Measurements from ENCODE around the gene CTDP1.

Gene CTDP1

GRCh38 chr18:79763407-79763806 lies 83.8 kb downstream of the CTDP1 start:
- ChIA-PET POLR2A (no interaction called here), CTCF (no interaction called here)

GRCh38 chr18:79764131-79764530 lies 84.5 kb downstream of the CTDP1 start:
- 96% methylated on average over 3 of the region's 6 CpGs for WGBS (ENCODE audit: insufficient coverage)
- no peak overlapping the region for H3K27ac ChIP-seq (ENCODE audit: insufficient read depth in 1 of 2, low read depth in 1 of 2, low read length in 2 of 2, poor library complexity in 1 of 2, severe bottlenecking in 2 of 2)
- H3K4me1 ChIP-seq (ENCODE audit: control extremely low read depth in 1 of 4, control insufficient read depth in 4 of 4, insufficient read depth in 4 of 4, low read length in 3 of 4), result no peaks in the 10 kb centered on the region
- H3K4me3 ChIP-seq (ENCODE audit: control insufficient read depth in 1 of 7, extremely low read depth in 1 of 7, insufficient read depth in 4 of 7, low read depth in 2 of 7, low read length in 6 of 7), result no peak overlapping the region
- CTCF ChIA-PET, result no interaction called here
- peaks cover 0 to 11% (median 2%) of the 10 kb centered on the region in 5 experiments for H3K27me3 ChIP-seq (replicated peaks in 2 of 5; ENCODE audit: control insufficient read depth in 4 of 5, insufficient read depth in 5 of 5, low read length in 4 of 5)
- DNase-seq, result no peak
- no peaks in the 10 kb centered on the region for H3K36me3 ChIP-seq (ENCODE audit: control insufficient read depth in 4 of 4, insufficient read depth in 4 of 4, low read length in 3 of 4)
- POLR2A ChIA-PET, result no interaction called here
- peaks cover 6 to 24% (median 9%) of the 10 kb centered on the region in 5 experiments for H3K9me3 ChIP-seq (ENCODE audit: control extremely low read depth in 1 of 5, control insufficient read depth in 4 of 5, insufficient read depth in 2 of 5, low read depth in 1 of 5, low read length in 4 of 5)

More at GRCh38 chr18:79763407-79763806, 83.8 kb downstream of the CTDP1 start:
- Histone ChIP-seq H3K9me3 (ENCODE audit: control extremely low read depth in 1 of 5, control insufficient read depth in 4 of 5, insufficient read depth in 2 of 5, low read depth in 1 of 5, low read length in 4 of 5) (peaks cover 7 to 28% (median 10%) of the 10 kb centered on the region in 5 experiments), H3K27me3 (replicated peaks in 2 of 5; ENCODE audit: control insufficient read depth in 4 of 5, insufficient read depth in 5 of 5, low read length in 4 of 5) (peaks cover 0 to 11% (median 2%) of the 10 kb centered on the region in 5 experiments), H3K4me1 (ENCODE audit: control extremely low read depth in 1 of 4, control insufficient read depth in 4 of 4, insufficient read depth in 4 of 4, low read length in 3 of 4) (no peaks in the 10 kb centered on the region), H3K36me3 (ENCODE audit: control insufficient read depth in 4 of 4, insufficient read depth in 4 of 4, low read length in 3 of 4) (no peaks in the 10 kb centered on the region), H3K27ac (ENCODE audit: insufficient read depth in 1 of 2, low read depth in 1 of 2, low read length in 2 of 2, poor library complexity in 1 of 2, severe bottlenecking in 2 of 2) (no peak overlapping the region), H3K4me3 (ENCODE audit: control insufficient read depth in 1 of 7, extremely low read depth in 1 of 7, insufficient read depth in 4 of 7, low read depth in 2 of 7, low read length in 6 of 7) (no peak overlapping the region)
- no peak for DNase-seq

DNA sequence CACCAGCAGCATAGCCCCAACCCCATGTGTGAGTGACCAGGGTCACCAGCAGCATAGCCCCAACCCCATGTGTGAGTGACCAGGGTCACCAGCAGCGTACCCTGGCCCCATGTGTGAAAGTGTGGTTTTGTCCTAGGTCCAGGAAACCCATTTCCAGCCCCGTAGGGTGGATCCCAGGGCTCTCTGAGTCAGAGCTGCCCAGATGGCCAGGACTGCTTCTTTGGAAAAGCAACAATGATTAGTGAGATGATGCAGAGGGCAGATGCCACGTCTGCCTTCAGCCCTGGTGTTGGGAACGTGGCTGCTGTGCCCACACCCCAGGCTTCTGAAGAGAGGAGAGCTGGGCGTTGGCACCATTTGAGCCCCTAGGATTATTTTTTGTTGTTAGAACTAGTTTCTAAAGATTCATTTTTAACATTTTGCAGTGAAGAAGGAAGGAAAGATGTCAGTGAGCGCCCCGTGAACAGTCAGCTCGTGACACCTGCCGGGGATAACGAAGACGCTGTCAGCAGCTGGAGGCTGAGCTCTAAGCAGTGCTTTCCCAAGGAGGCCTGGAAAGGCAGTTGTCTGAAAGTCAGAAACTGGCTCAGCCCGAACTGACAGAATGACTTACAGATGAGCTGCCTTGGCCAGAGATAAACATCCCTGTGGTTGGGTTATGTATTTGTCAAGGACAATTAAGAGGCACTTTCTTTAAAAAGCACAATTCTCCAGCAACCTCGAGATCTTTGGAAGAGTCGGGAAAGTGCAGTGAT lies 86.1 kb downstream of the CTDP1 start:
- no peaks in the 10 kb centered on the region for H3K4me1 ChIP-seq (ENCODE audit: control extremely low read depth in 1 of 4, control insufficient read depth in 4 of 4, insufficient read depth in 4 of 4, low read length in 3 of 4)
- CTCF ChIA-PET, result interaction anchor here (0.7 kb wide), 1 partner anchor 12 kb away, joined by 3 read pairs; no protein-coding TSS in a partner anchor
- POLR2A ChIA-PET, result no interaction called here
- H3K9me3 ChIP-seq (ENCODE audit: control extremely low read depth in 1 of 5, control insufficient read depth in 4 of 5, insufficient read depth in 2 of 5, low read depth in 1 of 5, low read length in 4 of 5), result peaks cover 3 to 21% (median 9%) of the 10 kb centered on the region in 5 experiments
- no peaks in the 10 kb centered on the region for H3K36me3 ChIP-seq (ENCODE audit: control insufficient read depth in 4 of 4, insufficient read depth in 4 of 4, low read length in 3 of 4)
- H3K27me3 ChIP-seq (replicated peaks in 2 of 5; ENCODE audit: control insufficient read depth in 4 of 5, insufficient read depth in 5 of 5, low read length in 4 of 5), result peaks cover 0 to 20% (median 2%) of the 10 kb centered on the region in 5 experiments
- H3K4me3 ChIP-seq (ENCODE audit: control insufficient read depth in 1 of 7, extremely low read depth in 1 of 7, insufficient read depth in 4 of 7, low read depth in 2 of 7, low read length in 6 of 7), result no peak overlapping the region
- whole genome bisulfite sequencing (ENCODE audit: insufficient coverage), result 85% methylated on average over 13 of the region's 14 CpGs
- H3K27ac ChIP-seq (ENCODE audit: insufficient read depth in 1 of 2, low read depth in 1 of 2, low read length in 2 of 2, poor library complexity in 1 of 2, severe bottlenecking in 2 of 2), result no peak overlapping the region
- no peak for DNase-seq

- Histone ChIP-seq H3K4me3 (ENCODE audit: control insufficient read depth in 1 of 7, extremely low read depth in 1 of 7, insufficient read depth in 4 of 7, low read depth in 2 of 7, low read length in 6 of 7) (no peak overlapping the region), H3K4me1 (ENCODE audit: control extremely low read depth in 1 of 4, control insufficient read depth in 4 of 4, insufficient read depth in 4 of 4, low read length in 3 of 4) (no peaks in the 10 kb centered on the region), H3K27me3 (replicated peaks in 2 of 5; ENCODE audit: control insufficient read depth in 4 of 5, insufficient read depth in 5 of 5, low read length in 4 of 5) (peaks cover 0 to 20% (median 2%) of the 10 kb centered on the region in 5 experiments), H3K36me3 (ENCODE audit: control insufficient read depth in 4 of 4, insufficient read depth in 4 of 4, low read length in 3 of 4) (no peaks in the 10 kb centered on the region), H3K27ac (ENCODE audit: insufficient read depth in 1 of 2, low read depth in 1 of 2, low read length in 2 of 2, poor library complexity in 1 of 2, severe bottlenecking in 2 of 2) (no peak overlapping the region), H3K9me3 (ENCODE audit: control extremely low read depth in 1 of 5, control insufficient read depth in 4 of 5, insufficient read depth in 2 of 5, low read depth in 1 of 5, low read length in 4 of 5) (peaks cover 3 to 21% (median 9%) of the 10 kb centered on the region in 5 experiments)
- WGBS (ENCODE audit: insufficient coverage), result 70% methylated on average over 14 of the region's 16 CpGs
- POLR2A ChIA-PET, result no interaction called here
- CTCF ChIA-PET, result no interaction called here
- no peak for DNase-seq
These were observed 86.7 kb downstream of the CTDP1 start for GRCh38 chr18:79766308-79766707.

GRCh38 chr18:79768745-79769144 lies 89.1 kb downstream of the CTDP1 start:
- Histone ChIP-seq H3K4me3 (ENCODE audit: control insufficient read depth in 1 of 7, extremely low read depth in 1 of 7, insufficient read depth in 4 of 7, low read depth in 2 of 7, low read length in 6 of 7) (no peak overlapping the region), H3K4me1 (ENCODE audit: control extremely low read depth in 1 of 4, control insufficient read depth in 4 of 4, insufficient read depth in 4 of 4, low read length in 3 of 4) (no peaks in the 10 kb centered on the region), H3K27ac (ENCODE audit: insufficient read depth in 1 of 2, low read depth in 1 of 2, low read length in 2 of 2, poor library complexity in 1 of 2, severe bottlenecking in 2 of 2) (no peak overlapping the region), H3K9me3 (ENCODE audit: control extremely low read depth in 1 of 5, control insufficient read depth in 4 of 5, insufficient read depth in 2 of 5, low read depth in 1 of 5, low read length in 4 of 5) (peaks cover 3 to 19% (median 9%) of the 10 kb centered on the region in 5 experiments), H3K36me3 (ENCODE audit: control insufficient read depth in 4 of 4, insufficient read depth in 4 of 4, low read length in 3 of 4) (no peaks in the 10 kb centered on the region), H3K27me3 (replicated peaks in 2 of 5; ENCODE audit: control insufficient read depth in 4 of 5, insufficient read depth in 5 of 5, low read length in 4 of 5) (peaks cover 0 to 30% (median 2%) of the 10 kb centered on the region in 5 experiments)
- CTCF ChIA-PET, result no interaction called here
- DNase-seq, result no peak
- POLR2A ChIA-PET, result no interaction called here
- WGBS (ENCODE audit: insufficient coverage), result 57% methylated on average over 1 of the region's 3 CpGs

DNA sequence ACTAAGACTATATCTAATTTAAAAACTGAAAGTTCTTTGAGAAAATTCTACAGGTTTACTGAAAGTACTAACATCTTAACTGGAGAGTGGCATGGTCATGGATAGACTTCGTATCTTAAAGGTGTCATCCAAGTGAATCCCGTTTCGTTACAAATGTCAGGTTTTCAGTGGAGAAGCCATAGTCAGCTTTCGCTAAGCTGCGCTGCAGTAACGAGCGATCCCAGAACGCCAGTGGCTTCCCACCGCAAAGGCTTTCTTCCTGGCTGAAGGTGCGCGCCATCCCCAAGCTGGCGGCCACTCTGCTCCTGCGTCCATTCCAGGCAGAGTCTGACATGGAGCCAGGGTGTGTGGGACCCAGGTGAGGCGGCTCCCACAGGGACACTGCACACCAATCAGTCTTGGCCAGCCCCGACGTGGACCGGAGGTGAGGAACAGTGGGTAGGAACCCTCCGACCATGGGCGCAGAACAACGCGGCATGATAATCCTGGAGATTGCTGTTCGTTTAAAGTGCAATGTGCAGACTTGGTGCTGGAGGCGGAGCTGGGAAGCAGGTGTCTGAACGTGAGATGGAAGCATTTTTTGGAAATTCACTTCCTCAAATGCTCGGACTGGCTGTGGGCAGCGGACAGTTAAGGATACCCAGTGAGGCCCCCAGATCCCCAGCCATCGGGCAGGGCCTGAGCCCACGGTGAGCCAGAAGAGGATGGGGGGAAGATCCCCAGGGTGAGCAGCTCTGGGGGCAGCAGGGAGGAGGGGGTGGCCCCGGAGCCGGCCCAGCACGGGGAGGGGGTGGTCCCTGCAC lies 90.3 kb downstream of the CTDP1 start:
- H3K27me3 ChIP-seq (replicated peaks in 2 of 5; ENCODE audit: control insufficient read depth in 4 of 5, insufficient read depth in 5 of 5, low read length in 4 of 5), result peaks cover 0 to 34% (median 2%) of the 10 kb centered on the region in 5 experiments
- no peaks in the 10 kb centered on the region for H3K4me1 ChIP-seq (ENCODE audit: control extremely low read depth in 1 of 4, control insufficient read depth in 4 of 4, insufficient read depth in 4 of 4, low read length in 3 of 4)
- no peak overlapping the region for H3K4me3 ChIP-seq (ENCODE audit: control insufficient read depth in 1 of 7, extremely low read depth in 1 of 7, insufficient read depth in 4 of 7, low read depth in 2 of 7, low read length in 6 of 7)
- ChIA-PET CTCF (no interaction called here), POLR2A (no interaction called here)
- no peak overlapping the region for H3K27ac ChIP-seq (ENCODE audit: insufficient read depth in 1 of 2, low read depth in 1 of 2, low read length in 2 of 2, poor library complexity in 1 of 2, severe bottlenecking in 2 of 2)
- DNase-seq, result no peak
- peaks cover 3 to 19% (median 9%) of the 10 kb centered on the region in 5 experiments for H3K9me3 ChIP-seq (ENCODE audit: control extremely low read depth in 1 of 5, control insufficient read depth in 4 of 5, insufficient read depth in 2 of 5, low read depth in 1 of 5, low read length in 4 of 5)
- no peaks in the 10 kb centered on the region for H3K36me3 ChIP-seq (ENCODE audit: control insufficient read depth in 4 of 4, insufficient read depth in 4 of 4, low read length in 3 of 4)
- WGBS (ENCODE audit: insufficient coverage), result 88% methylated on average over 23 of the region's 31 CpGs

DNA sequence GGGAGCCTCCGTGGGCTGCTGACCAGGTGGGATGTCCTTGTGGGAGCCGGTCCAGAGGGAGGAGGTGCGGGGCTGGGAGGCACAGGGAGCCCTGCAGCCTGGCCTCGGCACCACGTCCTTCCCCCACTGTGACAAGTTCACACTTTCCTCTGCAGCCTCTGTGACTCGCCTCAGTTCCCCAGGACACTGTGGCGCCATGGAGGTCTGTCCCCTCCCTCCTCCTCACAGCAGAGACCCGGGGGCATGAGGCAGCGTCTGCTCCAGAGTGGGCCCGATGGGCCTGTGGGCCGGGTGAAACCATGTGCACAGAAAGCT lies 90.9 kb downstream of the CTDP1 start:
- H3K36me3 ChIP-seq (ENCODE audit: control insufficient read depth in 4 of 4, insufficient read depth in 4 of 4, low read length in 3 of 4), result no peaks in the 10 kb centered on the region
- no peak overlapping the region for H3K4me3 ChIP-seq (ENCODE audit: control insufficient read depth in 1 of 7, extremely low read depth in 1 of 7, insufficient read depth in 4 of 7, low read depth in 2 of 7, low read length in 6 of 7)
- 81% methylated on average over 10 of the region's 11 CpGs for WGBS (ENCODE audit: insufficient coverage)
- no peak for DNase-seq
- POLR2A ChIA-PET, result no interaction called here
- CTCF ChIA-PET, result no interaction called here
- no peak overlapping the region for H3K27ac ChIP-seq (ENCODE audit: insufficient read depth in 1 of 2, low read depth in 1 of 2, low read length in 2 of 2, poor library complexity in 1 of 2, severe bottlenecking in 2 of 2)
- H3K9me3 ChIP-seq (ENCODE audit: control extremely low read depth in 1 of 5, control insufficient read depth in 4 of 5, insufficient read depth in 2 of 5, low read depth in 1 of 5, low read length in 4 of 5), result peaks cover 3 to 19% (median 9%) of the 10 kb centered on the region in 5 experiments
- H3K4me1 ChIP-seq (ENCODE audit: control extremely low read depth in 1 of 4, control insufficient read depth in 4 of 4, insufficient read depth in 4 of 4, low read length in 3 of 4), result no peaks in the 10 kb centered on the region
- H3K27me3 ChIP-seq (replicated peaks in 2 of 5; ENCODE audit: control insufficient read depth in 4 of 5, insufficient read depth in 5 of 5, low read length in 4 of 5), result peaks cover 0 to 34% (median 2%) of the 10 kb centered on the region in 5 experiments
